Subcutaneous adipose tissue (tissue), 4 donors: ENCODE measurements around the gene PRKD1. TPM values are rescaled to one million over a fixed set of nuclear protein-coding genes. Genes with fewer than 3 reads are reported as not detected.

ENCODE experiments used
- total RNA-seq, 4 donors: library from RNA; depleted of rRNA; stranded (reverse); fragments of >200 nt; gene quantifications; one replicate each; pipeline ENCODE4 v1.1.0, GENCODE V29; 2016
- TF ChIP-seq, protein P1 (sequence below): fragments of 450-650 bp; IDR thresholded peaks from one replicate; pipeline ENCODE4 v1.5.1; 2016; ENCODE audit warnings: low read depth, mild to moderate bottlenecking, control low read depth, antibody characterized with exemption, moderate library complexity

The PRKD1 gene
- 10 to 100 TPM in 3 of 4 donors, 1 to 10 TPM in 1; 7.8 to 19.4 (median 19.1) TPM for total RNA-seq

DNA sequence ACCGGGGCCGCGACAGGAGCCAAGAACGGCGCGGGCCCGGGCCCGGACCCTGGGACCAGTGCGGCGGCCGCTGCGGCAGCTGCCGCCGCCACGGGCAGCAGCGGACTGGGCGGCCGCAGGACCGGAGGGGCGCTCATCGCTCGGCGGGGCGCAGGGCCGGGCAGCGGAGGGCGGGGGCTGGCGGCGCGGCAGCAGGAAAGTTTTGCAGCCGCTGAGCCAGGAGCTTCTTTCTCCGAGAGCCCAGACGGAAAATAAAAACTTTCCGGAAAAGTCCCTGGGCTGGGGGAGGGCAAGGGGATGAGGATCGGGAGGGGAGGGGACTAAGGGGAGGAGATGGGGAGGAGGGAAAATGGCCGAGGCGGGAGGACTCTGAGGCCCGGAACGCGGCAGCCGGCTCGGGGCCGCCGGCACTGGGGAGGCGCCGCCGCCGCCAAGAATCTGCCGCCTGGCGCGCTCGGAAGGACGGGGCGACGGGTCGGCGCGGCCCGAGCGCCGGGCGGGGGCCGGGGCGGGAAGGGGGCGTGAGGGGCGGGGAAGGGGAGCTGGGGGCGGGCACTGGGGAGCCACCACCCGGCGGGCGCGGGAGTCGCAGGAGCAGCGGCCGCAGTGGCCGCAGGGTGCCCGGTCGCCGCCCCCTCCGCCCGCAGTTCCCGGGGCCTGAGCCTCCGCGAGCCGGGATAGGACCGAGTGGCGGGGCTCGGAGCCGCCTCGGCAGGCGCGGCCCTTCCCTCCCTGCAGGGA, at the start of gene PRKD1:
PRKD1 (minus strand) TSS at position 472 of the 741 bp plus-strand sequence.
- TF ChIP-seq, protein P1, sequence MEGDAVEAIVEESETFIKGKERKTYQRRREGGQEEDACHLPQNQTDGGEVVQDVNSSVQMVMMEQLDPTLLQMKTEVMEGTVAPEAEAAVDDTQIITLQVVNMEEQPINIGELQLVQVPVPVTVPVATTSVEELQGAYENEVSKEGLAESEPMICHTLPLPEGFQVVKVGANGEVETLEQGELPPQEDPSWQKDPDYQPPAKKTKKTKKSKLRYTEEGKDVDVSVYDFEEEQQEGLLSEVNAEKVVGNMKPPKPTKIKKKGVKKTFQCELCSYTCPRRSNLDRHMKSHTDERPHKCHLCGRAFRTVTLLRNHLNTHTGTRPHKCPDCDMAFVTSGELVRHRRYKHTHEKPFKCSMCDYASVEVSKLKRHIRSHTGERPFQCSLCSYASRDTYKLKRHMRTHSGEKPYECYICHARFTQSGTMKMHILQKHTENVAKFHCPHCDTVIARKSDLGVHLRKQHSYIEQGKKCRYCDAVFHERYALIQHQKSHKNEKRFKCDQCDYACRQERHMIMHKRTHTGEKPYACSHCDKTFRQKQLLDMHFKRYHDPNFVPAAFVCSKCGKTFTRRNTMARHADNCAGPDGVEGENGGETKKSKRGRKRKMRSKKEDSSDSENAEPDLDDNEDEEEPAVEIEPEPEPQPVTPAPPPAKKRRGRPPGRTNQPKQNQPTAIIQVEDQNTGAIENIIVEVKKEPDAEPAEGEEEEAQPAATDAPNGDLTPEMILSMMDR: no peak

DNA sequence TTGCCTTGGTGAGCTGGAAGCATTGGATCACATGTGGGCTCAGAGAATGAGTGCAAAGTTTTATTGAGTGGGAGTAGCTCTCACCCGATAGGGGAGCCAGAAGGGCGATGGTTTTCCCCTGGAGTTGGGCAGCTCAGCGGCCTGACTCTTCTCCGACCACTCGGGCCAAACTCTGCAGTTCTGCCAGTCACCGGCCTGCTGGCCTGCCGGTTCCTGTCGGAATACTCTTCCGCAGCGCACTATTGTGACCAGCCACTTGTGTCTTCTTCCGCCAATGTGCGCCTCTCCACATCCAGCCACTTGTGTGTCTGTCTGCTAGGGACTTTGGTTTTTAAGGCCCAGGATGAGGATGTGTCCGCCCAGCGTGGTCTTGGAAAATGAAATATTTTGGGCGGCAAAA, 43.5 kb upstream of the PRKD1 start:
- TF ChIP-seq, protein P1: no peak

DNA sequence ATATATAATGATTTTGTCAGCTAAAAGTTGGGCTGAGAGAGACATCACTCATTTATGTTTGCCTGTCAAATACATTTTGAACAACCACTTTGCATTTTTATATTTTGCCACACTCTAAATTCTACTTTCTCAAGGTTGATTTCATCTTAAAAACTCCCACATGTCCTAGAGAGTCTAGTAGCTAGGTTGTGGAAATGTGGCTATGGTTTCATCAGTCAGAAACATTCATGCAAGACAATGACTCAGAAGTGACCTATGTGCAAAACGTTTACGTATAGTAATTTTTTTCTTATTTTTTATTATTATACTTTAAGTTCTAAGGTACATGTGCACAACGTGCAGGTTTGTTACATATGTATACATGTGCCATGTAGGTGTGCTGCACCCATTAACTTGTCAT, 27.4 kb upstream of the PRKD1 start:
- TF ChIP-seq, protein P1: no peak

DNA sequence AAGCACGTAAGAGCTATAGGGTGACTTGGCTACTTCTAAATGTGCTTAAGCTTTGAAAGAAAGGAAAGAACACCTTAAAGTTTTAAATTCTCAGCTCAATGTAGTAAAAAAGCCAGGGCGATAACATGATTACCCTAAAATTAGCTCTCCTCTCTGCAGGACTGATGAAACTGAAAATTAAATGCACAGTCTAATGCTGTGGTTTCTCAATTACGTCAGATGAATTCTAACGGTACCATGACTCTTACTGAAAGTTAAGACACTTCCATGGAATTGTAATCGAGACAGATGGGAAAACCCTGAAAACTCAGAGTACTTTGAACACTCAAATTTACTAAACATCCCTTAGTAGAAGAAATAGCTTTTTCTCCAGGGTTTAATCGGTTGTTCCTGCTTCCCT, 25.9 kb upstream of the PRKD1 start:
- TF ChIP-seq, protein P1: no peak

DNA sequence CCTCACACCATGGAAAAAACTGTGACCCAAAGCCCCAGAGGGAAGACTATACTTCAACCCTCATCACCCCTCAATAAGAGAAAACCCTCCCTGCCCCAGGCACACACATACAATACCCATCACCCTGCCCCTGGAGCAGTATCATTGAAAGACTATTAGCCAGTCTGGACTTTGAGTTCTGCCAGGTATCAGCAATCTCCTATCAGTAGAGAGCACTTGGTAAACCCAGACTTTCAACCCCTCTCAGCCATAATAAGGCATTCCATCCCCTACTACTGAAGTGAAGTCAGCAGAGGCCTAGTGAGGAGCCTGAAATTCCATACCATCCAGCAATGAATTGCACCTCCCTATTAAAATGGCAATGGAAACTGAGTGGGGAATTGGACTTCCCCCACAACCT, 16.4 kb upstream of the PRKD1 start:
- TF ChIP-seq, protein P1: no peak

DNA sequence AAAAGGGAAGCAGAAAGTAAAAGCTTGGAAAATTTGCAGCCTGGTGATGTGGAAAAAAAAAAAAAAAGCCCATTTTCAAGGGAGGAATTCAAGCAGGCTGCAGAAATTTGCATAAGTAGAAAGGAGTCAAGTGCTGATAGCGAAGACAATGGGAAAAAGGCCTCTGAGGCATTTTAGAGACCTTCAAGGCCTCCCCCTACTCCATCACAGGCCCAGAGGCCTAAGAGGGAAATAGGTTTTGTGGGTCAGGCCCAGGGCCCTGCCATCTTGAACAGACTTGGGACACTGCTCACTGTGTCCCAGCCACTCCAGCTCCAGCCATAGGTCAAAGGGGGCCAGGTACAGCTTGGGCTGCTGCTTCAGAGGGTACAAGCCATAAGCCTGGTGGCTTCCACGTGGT, 13.8 kb upstream of the PRKD1 start:
- TF ChIP-seq, protein P1: no peak

DNA sequence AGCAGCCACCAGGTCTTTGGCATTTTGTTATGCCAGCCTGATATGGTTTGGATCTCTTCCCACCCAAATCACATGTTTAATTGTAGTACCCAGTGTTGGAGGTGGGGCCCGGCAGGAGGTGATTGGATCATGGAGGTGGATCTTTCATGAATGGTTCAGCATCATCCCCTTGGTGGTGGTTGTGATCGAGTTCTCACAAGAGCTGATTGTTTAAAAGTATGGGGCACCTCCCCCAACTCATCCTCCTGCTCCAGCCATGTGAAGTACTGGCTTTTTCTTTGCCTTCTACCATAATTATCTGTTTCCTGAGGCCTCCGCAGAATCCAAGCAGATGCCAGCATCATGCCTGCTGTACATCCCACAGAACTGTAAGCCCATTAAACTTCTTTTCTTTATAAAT, 12.8 kb upstream of the PRKD1 start:
- TF ChIP-seq, protein P1: no peak
